CD4-positive, alpha-beta T cell treated with Interleukin-15 for 4 hours (primary cell): ENCODE results near the gene AGO3.
A peak's percentile ranks its signal among the peaks of the same experiment; 100 is the strongest.
"Not testable (repeated sequence)": the region's sequence is repeated elsewhere in the genome, so short reads cannot be mapped to it uniquely, and the experiment has no call there.

Experiments
- DNase-seq: peaks from one replicate; pipeline ENCODE4 v3.0.0-alpha.2; 2020; ENCODE audit warnings: low spot score

The AGO3 gene

GRCh38 chr1:35930593-35931445 is at the start of gene AGO3:
Gene AGO3, plus strand, starts transcription at chr1:35931105. Its CDS starts 322 bp downstream, at chr1:35931427.
- DNase-seq: peak; percentile 83

GRCh38 chr1:35881850-35882273 is 49.0 kb upstream of the AGO3 start:
- no peak for DNase-seq

- DNase-seq: no peak
These were observed 48.3 kb upstream of the AGO3 start for GRCh38 chr1:35882586-35882944.

- peak; percentile 97 for DNase-seq
These were observed 47.8 kb upstream of the AGO3 start, which contains the start of gene AGO1 for GRCh38 chr1:35882945-35883634. Gene AGO1, plus strand, starts transcription at chr1:35883209. Its CDS starts 213 bp downstream, at chr1:35883422.

- peak; percentile 20 for DNase-seq
These were observed 47.2 kb upstream of the AGO3 start for GRCh38 chr1:35883635-35884101.

GRCh38 chr1:35884934-35885333 is 46.0 kb upstream of the AGO3 start:
- no peak for DNase-seq

- no peak for DNase-seq
These were observed 44.8 kb upstream of the AGO3 start for GRCh38 chr1:35885961-35886558.

GRCh38 chr1:35886577-35887431 is 44.1 kb upstream of the AGO3 start:
- no peak for DNase-seq

- no peak for DNase-seq
These were observed 43.4 kb upstream of the AGO3 start for GRCh38 chr1:35887508-35887907.

- DNase-seq: no peak
These were observed 42.6 kb upstream of the AGO3 start for GRCh38 chr1:35888255-35888654.

- DNase-seq: not testable (repeated sequence)
These were observed 41.9 kb upstream of the AGO3 start for GRCh38 chr1:35888981-35889380.

- no peak for DNase-seq
These were observed 37.6 kb upstream of the AGO3 start for GRCh38 chr1:35893051-35893879.

- peak; percentile 7 for DNase-seq
These were observed 36.7 kb upstream of the AGO3 start for GRCh38 chr1:35894183-35894582.

- DNase-seq: no peak
These were observed 36.2 kb upstream of the AGO3 start for GRCh38 chr1:35894656-35895055.

- no peak for DNase-seq
These were observed 31.0 kb upstream of the AGO3 start for GRCh38 chr1:35899941-35900340.

GRCh38 chr1:35901235-35901634 is 29.7 kb upstream of the AGO3 start:
- DNase-seq: no peak

GRCh38 chr1:35902671-35903070 is 28.2 kb upstream of the AGO3 start:
- no peak for DNase-seq

GRCh38 chr1:35914717-35915116 is 16.2 kb upstream of the AGO3 start:
- DNase-seq: no peak

- DNase-seq: no peak
These were observed 15.2 kb upstream of the AGO3 start for GRCh38 chr1:35915693-35916092.

GRCh38 chr1:35923791-35924221 is 7.1 kb upstream of the AGO3 start:
- DNase-seq: no peak

- no peak for DNase-seq
These were observed 6.1 kb upstream of the AGO3 start for GRCh38 chr1:35924838-35925237.
